Measurements from ENCODE around the gene OR7G3.

OR7G3 gene

DNA sequence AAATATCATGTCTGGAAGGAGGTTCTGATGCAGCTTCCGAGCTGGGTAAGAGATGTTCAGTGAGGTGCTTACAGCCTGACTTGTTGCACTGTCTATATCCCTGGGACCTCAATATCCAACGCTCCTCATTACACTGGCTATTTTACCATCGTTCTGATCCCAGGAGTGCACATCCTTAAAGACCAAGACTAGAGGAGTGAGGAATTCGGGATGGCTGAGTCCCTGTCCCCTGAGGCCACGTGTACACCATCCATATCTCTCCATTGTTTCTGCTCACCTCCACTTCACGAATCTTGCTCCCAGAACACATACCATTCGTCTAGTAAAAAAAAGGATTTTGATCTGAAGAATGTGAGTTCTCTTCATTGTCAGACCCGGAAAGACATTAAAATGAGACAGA, 19.4 kb downstream of the OR7G3 start, which contains the start of gene OR7G2:
Gene OR7G2, minus strand, starts transcription at position 101 of the 400 bp plus-strand sequence. CDS start 4,232 bp downstream, outside the sequence.
- no peak for DNase-seq (ENCODE audit: low read depth)

DNA sequence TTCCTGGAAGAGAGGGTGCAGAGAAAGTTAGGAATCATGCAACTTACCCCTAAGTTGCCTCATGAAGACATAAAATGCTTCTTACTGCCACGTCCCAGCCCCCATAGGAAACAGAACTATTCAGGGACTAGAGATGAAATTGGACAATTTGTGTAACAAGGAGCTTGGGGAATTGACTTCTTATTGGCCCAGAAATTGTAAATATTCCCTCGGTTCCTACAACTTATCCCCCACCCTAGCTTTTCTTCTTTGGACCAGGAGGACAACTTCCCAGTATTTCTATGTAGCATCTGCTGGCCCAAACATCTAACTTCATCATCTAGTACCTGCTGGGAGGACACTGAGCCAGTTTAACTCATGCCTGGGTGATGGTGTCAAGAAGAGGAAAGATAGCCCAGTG, 40.0 kb downstream of the OR7G3 start, which contains the start of gene OR1M1:
Gene OR1M1, plus strand, starts transcription at position 301 of the 400 bp plus-strand sequence. CDS start 6,184 bp downstream, outside the sequence.
- no peak for DNase-seq (ENCODE audit: low read depth)

DNA sequence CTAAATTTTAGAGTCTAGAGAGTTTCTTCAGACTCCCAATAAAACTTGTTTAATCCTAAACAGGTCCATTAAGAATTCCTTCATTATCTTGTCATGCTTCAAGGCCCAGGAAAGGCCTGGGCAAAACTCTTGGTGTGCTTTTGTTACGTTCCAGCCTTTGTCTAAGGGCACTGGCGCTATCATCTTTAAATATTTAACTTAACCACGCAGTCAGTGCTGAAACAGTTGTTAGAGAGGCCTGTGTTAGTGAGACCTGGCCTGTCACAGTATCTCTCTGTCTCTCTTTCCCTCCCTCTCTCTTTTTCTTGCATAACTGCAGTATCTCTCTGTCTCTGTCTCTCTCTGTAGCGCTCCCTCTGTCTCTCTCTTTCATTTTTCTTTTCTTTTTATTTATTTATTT, 48.1 kb downstream of the OR7G3 start:
- no peak for DNase-seq (ENCODE audit: low read depth)

DNA sequence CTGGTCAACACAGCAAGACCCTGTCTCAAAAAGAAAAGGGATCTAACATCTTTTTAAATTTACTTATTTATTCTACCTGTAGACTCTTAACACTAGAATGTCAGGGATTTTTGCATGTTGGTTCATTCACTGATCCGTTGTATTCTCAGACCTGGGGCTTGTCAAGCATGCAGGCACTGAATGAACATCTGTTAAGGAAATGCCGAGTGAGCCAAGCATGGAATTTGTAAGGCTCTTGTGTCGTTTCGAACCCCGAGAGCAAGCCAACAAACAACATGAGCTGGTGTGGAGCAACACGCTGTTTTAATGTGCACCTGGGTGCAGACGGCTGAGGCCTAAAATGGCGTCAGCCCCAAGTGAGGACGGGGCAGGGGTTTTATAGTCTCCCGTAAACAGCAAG, 49.8 kb downstream of the OR7G3 start:
- DNase-seq (ENCODE audit: low read depth) = no peak
